ENCODE data around the gene EBP.
A peak's percentile ranks its signal among the peaks of the same experiment; 100 is the strongest.

The EBP gene

DNA sequence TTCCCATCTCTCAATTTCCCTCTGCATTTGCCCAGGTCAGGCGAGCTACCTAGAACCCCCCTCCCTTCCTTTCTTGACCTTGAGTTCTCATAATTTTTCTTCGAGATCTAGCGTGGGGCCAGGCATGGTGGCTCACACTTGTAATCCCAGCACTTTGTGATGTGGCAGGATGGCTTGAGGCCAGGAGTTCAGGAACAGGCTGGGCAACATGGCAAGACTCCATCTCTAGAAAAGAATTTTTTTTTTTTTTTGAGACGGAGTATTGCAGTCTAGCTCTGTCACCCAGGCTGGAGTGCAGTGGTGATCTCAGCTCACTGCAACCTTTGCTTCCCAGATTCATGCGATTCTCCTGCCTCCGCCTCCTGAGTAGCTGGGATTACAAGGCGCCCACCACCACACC, 17.3 kb upstream of the EBP start:
- TF ChIP-seq, protein P1, sequence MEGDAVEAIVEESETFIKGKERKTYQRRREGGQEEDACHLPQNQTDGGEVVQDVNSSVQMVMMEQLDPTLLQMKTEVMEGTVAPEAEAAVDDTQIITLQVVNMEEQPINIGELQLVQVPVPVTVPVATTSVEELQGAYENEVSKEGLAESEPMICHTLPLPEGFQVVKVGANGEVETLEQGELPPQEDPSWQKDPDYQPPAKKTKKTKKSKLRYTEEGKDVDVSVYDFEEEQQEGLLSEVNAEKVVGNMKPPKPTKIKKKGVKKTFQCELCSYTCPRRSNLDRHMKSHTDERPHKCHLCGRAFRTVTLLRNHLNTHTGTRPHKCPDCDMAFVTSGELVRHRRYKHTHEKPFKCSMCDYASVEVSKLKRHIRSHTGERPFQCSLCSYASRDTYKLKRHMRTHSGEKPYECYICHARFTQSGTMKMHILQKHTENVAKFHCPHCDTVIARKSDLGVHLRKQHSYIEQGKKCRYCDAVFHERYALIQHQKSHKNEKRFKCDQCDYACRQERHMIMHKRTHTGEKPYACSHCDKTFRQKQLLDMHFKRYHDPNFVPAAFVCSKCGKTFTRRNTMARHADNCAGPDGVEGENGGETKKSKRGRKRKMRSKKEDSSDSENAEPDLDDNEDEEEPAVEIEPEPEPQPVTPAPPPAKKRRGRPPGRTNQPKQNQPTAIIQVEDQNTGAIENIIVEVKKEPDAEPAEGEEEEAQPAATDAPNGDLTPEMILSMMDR (IDR thresholded peaks at IDR 0.05; ENCODE audit: low read depth, low read length) = no peak
- no peak overlapping the region for H3K4me3 ChIP-seq (ENCODE audit: low read depth, low read length)
- in situ Hi-C loops (cut with HindIII; ENCODE audit: low sequenced_read_pairs) = no loop called here
- no peak for DNase-seq (ENCODE audit: low read depth, low spot score)

DNA sequence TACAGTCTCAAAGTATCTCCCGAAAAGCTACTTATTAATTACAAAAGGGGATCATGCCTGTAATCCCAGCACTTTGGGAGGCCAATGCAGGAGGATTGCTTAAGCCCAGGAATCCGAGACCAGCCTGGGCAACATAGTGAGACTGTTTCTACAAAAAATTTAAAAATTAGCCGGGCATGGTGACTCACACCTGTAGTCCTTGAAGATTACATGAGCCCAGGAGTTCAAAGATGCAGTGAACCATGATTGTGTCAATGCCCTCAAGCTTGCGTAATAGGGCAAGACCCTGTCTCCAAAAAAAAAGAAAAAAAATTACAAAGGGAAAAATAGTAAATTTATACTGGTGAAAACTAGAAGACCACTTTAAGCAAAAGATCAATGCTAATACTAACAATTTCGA, 16.1 kb upstream of the EBP start:
- TF ChIP-seq, protein P1 (IDR thresholded peaks at IDR 0.05; ENCODE audit: low read depth, low read length) = no peak

DNA sequence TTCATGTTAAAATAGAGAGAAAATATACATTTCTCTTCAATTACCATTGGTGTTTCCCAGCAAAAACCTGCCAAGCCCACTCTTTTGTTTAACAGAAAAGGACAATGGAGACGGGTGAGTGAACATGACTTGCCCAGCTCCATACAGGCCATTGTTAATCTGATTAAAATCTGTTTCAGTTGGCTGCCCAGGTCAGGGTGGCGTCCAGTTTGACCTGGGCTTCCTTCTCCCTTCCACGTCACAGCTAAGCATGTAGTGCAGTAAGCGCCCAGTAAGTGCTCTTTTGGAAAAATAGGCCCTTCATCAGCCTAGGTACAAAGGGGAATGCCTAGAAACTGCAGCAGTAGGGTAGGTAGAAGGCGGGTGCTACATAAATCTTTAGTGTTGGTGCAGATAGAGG, 14.4 kb upstream of the EBP start:
- no peak overlapping the region for H3K4me3 ChIP-seq (ENCODE audit: low read depth, low read length)
- TF ChIP-seq, protein P1 (IDR thresholded peaks at IDR 0.05; ENCODE audit: low read depth, low read length) = no peak
- in situ Hi-C loops (cut with HindIII; ENCODE audit: low sequenced_read_pairs) = no loop called here
- DNase-seq (ENCODE audit: low read depth, low spot score) = no peak

More for the DNA sequence above, 16.1 kb upstream of the EBP start:
- in situ Hi-C loops (cut with HindIII; ENCODE audit: low sequenced_read_pairs) = no loop called here
- DNase-seq (ENCODE audit: low read depth, low spot score) = no peak
- H3K4me3 ChIP-seq (ENCODE audit: low read depth, low read length) = no peak overlapping the region

GRCh38 chrX:48508400-48509244, 13.0 kb upstream of the EBP start, which contains the start of gene PORCN:
PORCN (plus strand) TSS chrX:48508992; CDS start chrX:48509821, 829 bp downstream.
- TF ChIP-seq, protein P1 (IDR thresholded peaks at IDR 0.05; ENCODE audit: low read depth, low read length) = no peak
- H3K4me3 ChIP-seq (ENCODE audit: low read depth, low read length) = peak within 1 kb of the TSS; percentile 73
- DNase-seq (ENCODE audit: low read depth, low spot score) = peak; percentile 63
- in situ Hi-C loops (cut with HindIII; ENCODE audit: low sequenced_read_pairs) = no loop called here

GRCh38 chrX:48509245-48509590, 12.4 kb upstream of the EBP start:
- TF ChIP-seq, protein P1 (IDR thresholded peaks at IDR 0.05; ENCODE audit: low read depth, low read length) = no peak
- DNase-seq (ENCODE audit: low read depth, low spot score) = no peak
- in situ Hi-C loops (cut with HindIII; ENCODE audit: low sequenced_read_pairs) = no loop called here
- peak overlapping the region; percentile 73 for H3K4me3 ChIP-seq (ENCODE audit: low read depth, low read length)

DNA sequence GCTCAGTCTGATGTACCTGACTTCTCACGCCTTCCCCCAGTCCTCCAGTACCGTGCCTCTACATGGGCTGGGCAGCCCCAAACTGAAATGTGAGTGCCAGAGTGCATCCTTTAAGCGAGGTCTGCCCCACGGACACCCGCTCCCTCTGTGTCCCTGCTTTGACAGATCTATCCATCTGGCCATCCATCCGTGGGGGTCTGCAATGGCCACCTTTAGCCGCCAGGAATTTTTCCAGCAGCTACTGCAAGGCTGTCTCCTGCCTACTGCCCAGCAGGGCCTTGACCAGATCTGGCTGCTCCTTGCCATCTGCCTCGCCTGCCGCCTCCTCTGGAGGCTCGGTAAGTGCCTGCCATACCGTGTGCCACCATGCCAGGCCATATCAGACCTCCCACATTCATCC, 12.0 kb upstream of the EBP start:
- no peak for DNase-seq (ENCODE audit: low read depth, low spot score)
- TF ChIP-seq, protein P1 (IDR thresholded peaks at IDR 0.05; ENCODE audit: low read depth, low read length) = no peak
- in situ Hi-C loops (cut with HindIII; ENCODE audit: low sequenced_read_pairs) = no loop called here
- H3K4me3 ChIP-seq (ENCODE audit: low read depth, low read length) = peak overlapping the region; percentile 73

Measured in astrocyte of the spinal cord (primary cell).